Activated CD4-positive, alpha-beta T cell treated with anti-CD3 and anti-CD28 coated beads, Interleukin-10, Interleukin-2, amounts not matched to agents 100 ng/mL and 50 ng/mL, durations not matched to agents 16 hours and 8 hours (primary cell): ENCODE data around the gene NSD1.

Source experiments
- DNase-seq: peaks from one replicate; pipeline ENCODE4 v3.0.0-alpha.2; 2020

Gene NSD1

GRCh38 chr5:177098470-177099141, 35.0 kb upstream of the NSD1 start:
- no peak for DNase-seq

- DNase-seq: no peak
These were observed 34.0 kb upstream of the NSD1 start for GRCh38 chr5:177099422-177100093.

- no peak for DNase-seq
These were observed 32.9 kb upstream of the NSD1 start for GRCh38 chr5:177100714-177101121.

- no peak for DNase-seq
These were observed 29.9 kb upstream of the NSD1 start for GRCh38 chr5:177103523-177104253.

- DNase-seq: no peak
These were observed 27.7 kb upstream of the NSD1 start for GRCh38 chr5:177105691-177106476.

GRCh38 chr5:177107159-177107558, 26.4 kb upstream of the NSD1 start:
- DNase-seq: no peak

GRCh38 chr5:177109810-177110209, 23.8 kb upstream of the NSD1 start:
- no peak for DNase-seq

GRCh38 chr5:177111720-177112394, 21.7 kb upstream of the NSD1 start:
- DNase-seq: peak; percentile 71

- DNase-seq: no peak
These were observed 20.9 kb upstream of the NSD1 start for GRCh38 chr5:177112589-177113220.

GRCh38 chr5:177113566-177114424, 19.8 kb upstream of the NSD1 start:
- DNase-seq: peak; percentile 84

- DNase-seq: peak; percentile 93
These were observed 16.8 kb upstream of the NSD1 start for GRCh38 chr5:177116631-177117373.

GRCh38 chr5:177117441-177118045, 16.0 kb upstream of the NSD1 start:
- DNase-seq: no peak

GRCh38 chr5:177122566-177122965, 11.0 kb upstream of the NSD1 start:
- DNase-seq: no peak

- no peak for DNase-seq
These were observed 9.6 kb upstream of the NSD1 start for GRCh38 chr5:177123789-177124485.

- no peak for DNase-seq
These were observed 9.0 kb upstream of the NSD1 start for GRCh38 chr5:177124486-177124991.

GRCh38 chr5:177126771-177127170, 6.8 kb upstream of the NSD1 start:
- DNase-seq: no peak

- DNase-seq: no peak
These were observed 5.0 kb upstream of the NSD1 start for GRCh38 chr5:177128551-177128981.

- no peak for DNase-seq
These were observed 3.2 kb upstream of the NSD1 start for GRCh38 chr5:177130211-177131018.
